Hematopoietic multipotent progenitor cell treated with erythropoietin and hydrocortisone succinate and interleukin-3 and kit ligand, for 4 days (in vitro differentiated cells): Measurements from ENCODE around the gene NBEAL1.
"Not testable (repeated sequence)": the region's sequence is repeated elsewhere in the genome, so short reads cannot be mapped to it uniquely, and the experiment has no call there.

ENCODE experiments used
- DNase-seq: peaks from one replicate; pipeline ENCODE4 v3.0.0-alpha.2; 2015

The NBEAL1 gene

GRCh38 chr2:203122317-203122986 lies 107.8 kb downstream of the NBEAL1 start:
- peak; percentile 55 for DNase-seq

- DNase-seq = peak; percentile 4
Measured at GRCh38 chr2:203126996-203127395, 112.3 kb downstream of the NBEAL1 start.

- no peak for DNase-seq
Measured at GRCh38 chr2:203135105-203135504, 120.4 kb downstream of the NBEAL1 start.

GRCh38 chr2:203143391-203143790 lies 128.7 kb downstream of the NBEAL1 start:
- DNase-seq = no peak

- DNase-seq = no peak
Measured at GRCh38 chr2:203149194-203149593, 134.5 kb downstream of the NBEAL1 start.

GRCh38 chr2:203155406-203155805 lies 140.7 kb downstream of the NBEAL1 start:
- DNase-seq = peak; percentile 10

GRCh38 chr2:203162722-203163121 lies 148.0 kb downstream of the NBEAL1 start:
- not testable (repeated sequence) for DNase-seq

GRCh38 chr2:203164311-203164935 lies 149.7 kb downstream of the NBEAL1 start:
- DNase-seq = no peak

- DNase-seq = no peak
Measured at GRCh38 chr2:203167751-203168150, 153.1 kb downstream of the NBEAL1 start.

- no peak for DNase-seq
Measured at GRCh38 chr2:203170502-203170901, 155.8 kb downstream of the NBEAL1 start.

GRCh38 chr2:203175371-203175770 lies 160.7 kb downstream of the NBEAL1 start:
- DNase-seq = no peak

GRCh38 chr2:203177361-203177760 lies 162.7 kb downstream of the NBEAL1 start:
- DNase-seq = no peak

GRCh38 chr2:203185864-203186263 lies 171.2 kb downstream of the NBEAL1 start:
- peak; percentile 65 for DNase-seq

GRCh38 chr2:203190547-203190946 lies 175.9 kb downstream of the NBEAL1 start:
- not testable (repeated sequence) for DNase-seq

GRCh38 chr2:203191026-203191425 lies 176.4 kb downstream of the NBEAL1 start:
- not testable (repeated sequence) for DNase-seq

GRCh38 chr2:203191961-203192360 lies 177.3 kb downstream of the NBEAL1 start:
- DNase-seq = no peak

- no peak for DNase-seq
Measured at GRCh38 chr2:203195331-203196036, 180.8 kb downstream of the NBEAL1 start.

- no peak for DNase-seq
Measured at GRCh38 chr2:203200866-203201265, 186.2 kb downstream of the NBEAL1 start.

- DNase-seq = no peak
Measured at GRCh38 chr2:203201426-203201825, 186.8 kb downstream of the NBEAL1 start.

- no peak for DNase-seq
Measured at GRCh38 chr2:203209538-203209937, 194.9 kb downstream of the NBEAL1 start.

- peak; percentile 62 for DNase-seq
Measured at GRCh38 chr2:203225423-203226039, 210.9 kb downstream of the NBEAL1 start.

- not testable (repeated sequence) for DNase-seq
Measured at GRCh38 chr2:203229674-203230073, 215.0 kb downstream of the NBEAL1 start.
